ENCODE measurements around the gene CHMP6. TPM values are rescaled to one million over a fixed set of nuclear protein-coding genes. Genes with fewer than 3 reads are reported as not detected.

CHMP6 gene
- 100 to 1,000 TPM in 1 of 5 donors, 10 to 100 TPM in 3, 1 to 10 TPM in 1; 5.4 to 117 (median 12.9) TPM for total RNA-seq
- 10 to 100 TPM; 23.6 to 30.5 (median 25.4) TPM for polyA plus RNA-seq
- long read RNA-seq, donor 1, transcript CHMP6-201 (8 exons, 1,664 nt), result major isoform, 6 of 6 reads
- long read RNA-seq, donor 1, partial matches to known transcripts, result 0 of 6 reads
- long read RNA-seq, donor 1, other reads (novel, unspliced or antisense), result 0 of 6 reads
- long read RNA-seq, donor 2, transcript CHMP6-201 (8 exons, 1,664 nt), result major isoform, 11 of 11 reads
- long read RNA-seq, donor 2, partial matches to known transcripts, result 0 of 11 reads
- long read RNA-seq, donor 2, other reads (novel, unspliced or antisense), result 0 of 11 reads
- long read RNA-seq, donor 3, partial matches to known transcripts, result 0 of 2 reads
- long read RNA-seq, donor 3, other reads (novel, unspliced or antisense), result 0 of 2 reads
- long read RNA-seq, donor 4, partial matches to known transcripts, result 0 of 2 reads
- long read RNA-seq, donor 4, other reads (novel, unspliced or antisense), result 0 of 2 reads
- long read RNA-seq, donor 5, transcript CHMP6-201 (8 exons, 1,664 nt), result major isoform, 17 of 17 reads
- long read RNA-seq, donor 5, partial matches to known transcripts, result 0 of 17 reads
- long read RNA-seq, donor 5, other reads (novel, unspliced or antisense), result 0 of 17 reads
- long read RNA-seq, donor 6, transcript CHMP6-201 (8 exons, 1,664 nt), result major isoform, 26 of 26 reads
- long read RNA-seq, donor 6, partial matches to known transcripts, result 0 of 26 reads
- long read RNA-seq, donor 6, other reads (novel, unspliced or antisense), result 0 of 26 reads
- long read RNA-seq, donor 7, transcript CHMP6-201 (8 exons, 1,664 nt), result major isoform, 8 of 8 reads
- long read RNA-seq, donor 7, partial matches to known transcripts, result 0 of 8 reads
- long read RNA-seq, donor 7, other reads (novel, unspliced or antisense), result 0 of 8 reads
- long read RNA-seq, donor 8, transcript CHMP6-201 (8 exons, 1,664 nt), result major isoform, 8 of 8 reads
- long read RNA-seq, donor 8, partial matches to known transcripts, result 0 of 8 reads
- long read RNA-seq, donor 8, other reads (novel, unspliced or antisense), result 0 of 8 reads
- long read RNA-seq, donor 9, transcript CHMP6-201 (8 exons, 1,664 nt), result major isoform, 7 of 7 reads
- long read RNA-seq, donor 9, partial matches to known transcripts, result 0 of 7 reads
- long read RNA-seq, donor 9, other reads (novel, unspliced or antisense), result 0 of 7 reads
- long read RNA-seq, donor 10, transcript CHMP6-201 (8 exons, 1,664 nt), result major isoform, 6 of 6 reads
- long read RNA-seq, donor 10, partial matches to known transcripts, result 0 of 6 reads
- long read RNA-seq, donor 10, other reads (novel, unspliced or antisense), result 0 of 6 reads

DNA sequence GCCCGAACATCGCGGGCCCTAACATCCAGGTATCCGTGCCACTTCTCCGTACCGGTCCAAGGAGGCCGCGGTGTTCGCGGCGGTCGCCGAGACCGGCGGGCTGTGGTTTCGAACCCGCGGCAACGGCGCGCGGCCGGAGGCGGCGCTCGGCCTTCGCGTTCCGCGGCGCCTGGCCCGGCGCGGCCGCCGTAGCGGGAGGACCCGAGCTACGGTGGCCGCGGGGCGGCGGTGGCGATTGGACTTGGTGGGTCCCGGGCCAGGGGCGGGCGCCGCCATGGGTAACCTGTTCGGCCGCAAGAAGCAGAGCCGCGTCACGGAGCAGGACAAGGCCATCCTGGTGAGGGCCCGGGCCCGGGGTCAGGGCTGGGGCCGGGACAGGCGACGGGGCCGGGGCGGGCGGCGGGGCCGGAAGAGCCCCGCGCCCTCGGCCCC is at the start of gene CHMP6:
CHMP6 (plus strand) TSS at position 197 of the 432 bp plus-strand sequence; CDS start at position 275, 78 bp downstream.
- TF ChIP-seq EP300 (IDR thresholded peaks at IDR 0.05) (no peak), POLR2A (IDR thresholded peaks at IDR 0.05) (no peak), POLR2AphosphoS5 (IDR thresholded peaks at IDR 0.05) (peak in 1 of 3 donors; percentile 43)
- TF ChIP-seq, protein P1, sequence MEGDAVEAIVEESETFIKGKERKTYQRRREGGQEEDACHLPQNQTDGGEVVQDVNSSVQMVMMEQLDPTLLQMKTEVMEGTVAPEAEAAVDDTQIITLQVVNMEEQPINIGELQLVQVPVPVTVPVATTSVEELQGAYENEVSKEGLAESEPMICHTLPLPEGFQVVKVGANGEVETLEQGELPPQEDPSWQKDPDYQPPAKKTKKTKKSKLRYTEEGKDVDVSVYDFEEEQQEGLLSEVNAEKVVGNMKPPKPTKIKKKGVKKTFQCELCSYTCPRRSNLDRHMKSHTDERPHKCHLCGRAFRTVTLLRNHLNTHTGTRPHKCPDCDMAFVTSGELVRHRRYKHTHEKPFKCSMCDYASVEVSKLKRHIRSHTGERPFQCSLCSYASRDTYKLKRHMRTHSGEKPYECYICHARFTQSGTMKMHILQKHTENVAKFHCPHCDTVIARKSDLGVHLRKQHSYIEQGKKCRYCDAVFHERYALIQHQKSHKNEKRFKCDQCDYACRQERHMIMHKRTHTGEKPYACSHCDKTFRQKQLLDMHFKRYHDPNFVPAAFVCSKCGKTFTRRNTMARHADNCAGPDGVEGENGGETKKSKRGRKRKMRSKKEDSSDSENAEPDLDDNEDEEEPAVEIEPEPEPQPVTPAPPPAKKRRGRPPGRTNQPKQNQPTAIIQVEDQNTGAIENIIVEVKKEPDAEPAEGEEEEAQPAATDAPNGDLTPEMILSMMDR (IDR thresholded peaks at IDR 0.05), result peak in 3 of 7 experiments; percentile 8 to 41 (median 8)
- Histone ChIP-seq H3K4me1 (peaks cover 22 to 62% (median 46%) of the 10 kb centered on the region in 4 donors), H3K27ac (peak within 1 kb of the TSS in 4 of 5 donors; percentile 18 to 88 (median 78)), H3K36me3 (peaks cover 6 to 24% (median 21%) of the 10 kb centered on the region in 4 donors), H3K9me3 (no peaks in the 10 kb centered on the region), H3K4me3 (peak within 1 kb of the TSS; percentile 96 to 100 (median 100)), H3K27me3 (no peaks in the 10 kb centered on the region)
- intact Hi-C loops (cut with DNase I; ENCODE audit: low total_unique reads), result loop anchor here (10.0 kb wide), 1 partner anchor 113 kb away; no protein-coding TSS in a partner anchor
- WGBS, 5 donors, result 0 to 1% (median 0%) methylated on average over 6 to 66 of the region's 66 CpGs
- peak; percentile 79 to 93 for DNase-seq

DNA sequence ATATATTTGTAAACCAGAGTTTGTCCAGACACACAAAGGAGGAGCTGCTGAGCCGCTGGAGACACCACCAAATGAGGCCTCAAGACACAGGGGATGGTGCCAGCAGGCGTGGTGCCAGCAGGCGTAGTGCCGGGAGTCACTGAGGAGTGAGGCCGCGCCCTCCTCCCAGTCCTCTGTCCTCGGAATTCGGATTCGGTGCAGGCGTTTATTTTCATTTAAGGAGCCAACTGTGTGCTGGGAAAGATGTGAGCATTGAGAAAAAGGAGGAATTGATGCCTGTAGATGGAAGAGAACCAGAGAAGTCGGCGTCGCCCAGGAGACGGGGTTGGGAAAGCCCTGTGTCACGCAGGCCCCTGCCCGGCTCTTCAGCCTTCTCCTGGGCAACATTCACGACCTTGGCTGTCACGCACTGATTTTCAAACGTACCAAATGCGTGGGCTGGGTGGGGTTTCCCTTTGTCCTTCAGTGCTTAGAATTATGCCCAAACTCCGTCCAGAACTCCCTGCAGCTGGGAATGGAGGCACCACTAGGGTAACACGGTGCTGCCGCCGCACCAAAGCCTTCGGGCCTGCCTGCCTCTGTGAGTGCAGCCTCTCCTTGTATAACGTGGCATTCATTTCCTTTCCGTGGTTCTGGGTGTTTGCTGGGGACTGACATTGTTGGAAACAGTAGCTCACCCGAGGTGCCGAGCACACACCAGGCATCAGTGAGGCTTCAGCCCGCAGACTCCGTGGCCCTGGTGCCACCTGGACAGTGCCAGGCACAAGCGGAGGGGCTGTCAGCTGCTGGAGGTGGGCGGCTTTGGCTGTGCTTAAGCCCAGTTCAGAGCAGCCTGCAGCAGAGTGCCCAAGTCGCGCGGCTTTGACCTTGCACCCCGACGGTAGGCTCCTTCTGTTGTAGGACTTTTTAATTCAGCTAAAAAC is 49.0 kb upstream of the CHMP6 start:
- Histone ChIP-seq H3K4me1 (peaks cover 18 to 40% (median 24%) of the 10 kb centered on the region in 4 donors), H3K27ac (peak overlapping the region; percentile 0 to 85 (median 68)), H3K4me3 (no peak overlapping the region), H3K9me3 (no peaks in the 10 kb centered on the region), H3K36me3 (peaks cover 9 to 63% (median 52%) of the 10 kb centered on the region in 4 donors), H3K27me3 (no peaks in the 10 kb centered on the region)
- WGBS, 5 donors, result 49 to 70% (median 66%) methylated on average over 37 to 38 of the region's 38 CpGs
- TF ChIP-seq POLR2A (IDR thresholded peaks at IDR 0.05) (no peak), POLR2AphosphoS5 (IDR thresholded peaks at IDR 0.05) (peak; percentile 19 to 48 (median 31))
- peak; percentile 76 to 95 for DNase-seq
- intact Hi-C loops (cut with DNase I; ENCODE audit: low total_unique reads), result no loop called here

DNA sequence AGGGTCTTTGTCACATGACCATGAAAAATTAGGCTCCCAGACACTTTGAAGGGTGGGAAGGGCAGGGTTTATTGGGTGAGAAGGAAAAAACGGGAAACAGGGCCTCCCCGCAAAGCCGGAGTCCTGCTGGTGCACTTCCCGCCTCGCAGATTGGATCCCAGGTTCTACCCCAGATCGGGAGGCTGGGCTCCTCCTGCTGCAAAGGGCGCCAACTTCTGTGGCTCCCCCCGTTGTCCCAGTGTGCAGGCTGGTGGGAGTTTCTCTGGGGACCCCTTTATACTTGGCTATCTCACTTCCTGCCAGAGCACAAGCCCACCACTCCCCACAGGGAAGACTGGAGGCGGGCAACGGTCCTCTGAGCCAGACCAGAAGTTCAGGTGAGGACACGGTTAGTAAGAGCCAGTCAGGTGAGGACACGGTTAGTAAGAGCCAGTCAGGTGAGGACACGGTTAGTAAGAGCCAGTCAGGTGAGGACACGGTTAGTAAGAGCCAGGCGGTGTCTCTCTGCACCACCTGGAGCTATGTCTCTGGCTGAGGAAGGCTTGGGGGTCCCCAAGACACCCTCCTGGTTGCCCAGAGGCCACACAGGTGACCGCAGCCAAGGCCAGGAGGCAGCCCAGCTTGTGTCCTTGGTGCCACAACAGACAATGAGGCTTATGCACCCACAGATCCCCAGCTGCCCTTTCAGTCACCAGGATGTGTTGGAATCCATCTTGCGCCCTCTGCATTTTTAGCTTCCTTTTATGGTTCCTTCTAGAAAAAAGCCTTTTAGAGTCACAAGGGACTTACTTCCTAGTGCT is 48.1 kb upstream of the CHMP6 start:
- intact Hi-C loops (cut with DNase I; ENCODE audit: low total_unique reads), result no loop called here
- 91 to 94% (median 92%) methylated on average over 17 of the region's 17 CpGs for WGBS, 5 donors
- H3K4me3 ChIP-seq, result no peak overlapping the region
- peak overlapping the region in 4 of 5 donors; percentile 67 to 85 (median 70) for H3K27ac ChIP-seq
- H3K4me1 ChIP-seq, result peaks cover 18 to 40% (median 24%) of the 10 kb centered on the region in 4 donors
- DNase-seq, result no peak
- TF ChIP-seq POLR2AphosphoS5 (IDR thresholded peaks at IDR 0.05) (no peak), EP300 (IDR thresholded peaks at IDR 0.05) (no peak), POLR2A (IDR thresholded peaks at IDR 0.05) (no peak)
- TF ChIP-seq, protein P1 (IDR thresholded peaks at IDR 0.05), result no peak
- H3K36me3 ChIP-seq, result peaks cover 13 to 64% (median 58%) of the 10 kb centered on the region in 4 donors
- H3K27me3 ChIP-seq, result no peaks in the 10 kb centered on the region
- no peaks in the 10 kb centered on the region for H3K9me3 ChIP-seq
